ENCODE measurements around the gene LCN1.
"Not testable (repeated sequence)": the region's sequence is repeated elsewhere in the genome, so short reads cannot be mapped to it uniquely, and the experiment has no call there.

The LCN1 gene

DNA sequence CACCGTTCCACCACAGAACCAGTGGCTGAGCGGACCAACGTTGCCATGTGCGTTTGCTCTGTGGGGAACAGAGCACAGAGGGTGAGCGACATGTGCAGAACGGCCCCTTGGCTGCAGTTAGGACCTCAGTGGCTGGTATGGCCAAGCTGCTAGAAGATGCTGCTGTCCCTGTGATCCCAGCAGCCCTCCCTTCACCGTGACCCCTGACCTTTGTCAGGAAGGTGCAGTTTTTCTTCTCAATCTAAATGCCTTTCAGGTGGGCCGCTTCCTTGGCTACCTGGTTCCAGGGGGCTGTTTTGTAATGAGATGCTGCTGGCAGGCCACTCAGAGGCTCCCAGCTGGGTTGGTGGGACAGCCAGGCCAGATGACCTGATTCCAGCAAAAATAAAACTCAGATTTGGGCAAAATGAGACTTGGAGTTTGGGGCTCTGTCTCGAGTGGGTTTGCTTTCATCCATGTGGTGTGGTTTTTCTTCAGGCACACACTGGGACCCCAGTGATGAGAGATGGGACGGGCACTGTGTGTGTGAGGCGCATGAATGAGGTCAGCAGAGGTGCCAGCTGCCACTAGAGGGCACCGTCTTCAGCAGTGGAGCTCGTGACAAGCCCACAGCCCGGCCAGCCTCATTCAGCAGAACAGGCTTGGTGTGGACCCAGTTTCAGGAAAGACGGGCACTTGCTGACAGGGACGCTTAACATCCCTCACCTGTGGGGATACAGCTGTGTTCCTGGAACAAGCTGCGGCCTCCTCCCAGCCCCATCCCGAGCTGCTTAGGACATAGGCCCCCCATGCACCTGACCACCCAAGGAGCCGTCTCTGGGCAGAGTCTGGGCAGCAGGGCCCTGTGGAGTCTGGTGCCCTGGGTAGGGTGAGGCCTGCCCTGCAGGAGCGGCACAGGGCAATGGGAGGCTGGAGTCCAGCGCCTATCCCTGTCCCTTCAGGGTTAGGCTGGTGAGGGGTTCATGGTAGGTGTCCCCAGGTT is 16.7 kb upstream of the LCN1 start:
- in situ Hi-C loops (cut with MboI; ENCODE audit: low sequenced_read_pairs), result no loop called here

DNA sequence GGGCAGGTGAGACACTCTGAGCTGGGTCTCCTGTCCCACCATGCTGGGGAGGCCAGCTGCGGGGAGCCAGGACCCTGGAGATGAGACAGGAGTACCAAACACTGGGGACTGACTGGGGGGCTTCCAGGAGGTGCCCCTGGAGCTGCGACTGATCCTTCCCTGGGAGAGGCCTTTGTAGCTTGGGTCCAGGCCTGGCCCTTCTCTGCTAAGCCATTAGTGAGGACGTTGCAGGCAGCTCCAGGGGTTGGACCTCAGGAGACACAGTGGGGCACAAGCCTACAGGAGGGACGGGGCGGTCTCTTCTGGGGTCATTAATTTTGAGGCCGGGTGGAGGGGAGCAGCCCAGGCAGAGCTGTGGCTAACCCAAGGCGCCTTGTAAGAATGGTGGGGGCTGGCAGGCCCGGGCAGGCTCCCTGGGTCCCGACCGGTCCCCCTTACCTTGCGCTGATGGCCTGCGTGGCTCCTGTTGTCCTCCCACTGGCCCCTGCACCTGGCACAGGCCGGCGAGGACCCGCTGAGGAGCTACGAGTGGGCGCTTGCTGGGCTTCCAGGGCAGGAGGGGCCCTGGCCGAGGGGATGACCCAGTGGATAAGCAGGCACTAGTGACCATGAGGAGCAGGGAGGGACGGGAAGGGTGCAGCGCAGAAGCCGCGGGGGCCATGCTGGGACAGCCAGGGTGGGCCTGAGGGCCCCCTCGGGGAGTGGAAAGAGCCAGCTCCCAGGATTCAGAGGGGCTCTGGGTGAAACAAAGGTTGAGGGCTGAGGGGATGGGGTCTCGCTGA is 15.6 kb upstream of the LCN1 start:
- in situ Hi-C loops (cut with MboI; ENCODE audit: low sequenced_read_pairs), result no loop called here

DNA sequence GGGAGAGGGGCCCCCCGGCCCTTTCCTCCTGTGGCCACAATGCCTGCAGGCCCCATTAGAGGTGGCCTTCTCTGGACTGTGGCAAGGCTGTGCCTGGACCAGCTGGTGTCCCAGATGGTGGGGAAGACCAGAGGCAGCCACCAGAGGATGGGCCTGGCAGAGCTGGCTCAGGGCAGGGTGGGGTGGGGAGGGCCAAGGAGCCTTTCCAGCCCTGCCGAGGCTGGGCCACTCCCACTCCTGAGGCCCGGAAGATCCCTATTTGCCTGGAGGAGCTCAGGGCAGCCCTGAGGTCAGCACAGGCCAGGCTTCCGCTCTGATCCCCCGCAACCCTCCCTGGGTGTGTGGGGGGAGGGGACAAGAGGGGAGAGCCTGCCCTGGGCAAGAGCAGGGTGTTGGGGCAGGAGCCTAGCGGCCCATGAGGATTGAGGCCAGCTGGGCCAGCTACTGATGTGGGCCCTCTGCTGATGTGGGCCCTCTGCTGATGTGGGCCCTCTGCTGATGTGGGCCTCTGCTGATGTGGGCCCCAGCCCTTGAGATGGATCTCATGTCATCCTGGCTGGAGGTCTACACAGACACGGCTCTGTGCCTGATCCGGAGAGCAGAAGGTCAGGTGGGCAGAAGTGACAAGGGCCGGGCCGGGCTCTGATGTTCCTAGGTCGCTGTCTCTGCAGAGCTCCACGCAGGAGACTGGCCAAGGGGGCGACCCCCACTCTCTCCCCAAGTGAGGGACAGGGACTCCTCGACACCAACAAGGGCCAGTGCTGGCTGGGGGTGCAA is 14.7 kb upstream of the LCN1 start:
- in situ Hi-C loops (cut with MboI; ENCODE audit: low sequenced_read_pairs), result no loop called here

DNA sequence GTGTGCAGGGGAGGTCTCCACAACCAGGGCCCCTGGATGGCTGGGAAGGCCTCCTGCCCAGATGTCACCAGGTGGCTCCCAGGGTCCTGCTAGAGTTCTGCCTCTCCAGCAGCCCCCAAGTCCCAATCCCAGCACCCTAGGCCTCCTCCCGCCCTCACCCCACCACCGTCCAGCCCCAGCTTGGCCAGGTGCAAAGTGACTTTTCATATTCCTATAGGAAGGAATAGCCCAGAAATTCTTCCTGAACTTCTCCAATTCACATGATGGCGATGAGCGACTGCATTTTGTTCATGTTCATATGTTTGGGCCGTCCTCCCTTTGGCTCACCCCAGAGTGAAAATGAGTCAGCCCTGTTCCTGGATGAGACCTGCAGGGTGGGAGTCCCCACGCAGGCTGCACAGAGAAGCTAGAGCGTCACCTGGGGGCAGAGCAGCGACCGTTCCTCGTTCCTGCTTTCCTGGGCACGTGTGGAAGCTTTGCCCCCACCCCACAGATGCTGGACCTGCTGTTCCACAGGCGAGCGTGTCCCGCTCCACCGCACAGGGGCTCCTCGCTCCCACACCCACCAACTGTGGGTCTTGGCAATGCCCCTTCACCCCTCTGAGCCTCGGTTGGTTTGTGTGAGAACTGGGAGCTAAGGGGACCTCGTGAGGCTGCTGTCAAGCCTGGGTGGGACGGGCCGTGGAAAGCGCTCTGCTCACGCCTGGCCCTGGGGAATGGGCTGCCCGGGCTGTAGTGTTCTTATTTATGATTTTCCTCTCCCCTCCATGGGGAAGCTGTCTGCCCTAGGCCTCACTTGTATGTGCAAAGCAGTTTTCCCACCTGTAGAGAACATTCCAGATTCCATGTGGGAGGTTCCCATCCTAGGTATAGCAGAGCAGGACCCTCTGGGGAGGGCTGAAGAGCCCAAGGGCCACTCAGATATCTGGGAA is 13.9 kb upstream of the LCN1 start:
- in situ Hi-C loops (cut with MboI; ENCODE audit: low sequenced_read_pairs), result no loop called here

DNA sequence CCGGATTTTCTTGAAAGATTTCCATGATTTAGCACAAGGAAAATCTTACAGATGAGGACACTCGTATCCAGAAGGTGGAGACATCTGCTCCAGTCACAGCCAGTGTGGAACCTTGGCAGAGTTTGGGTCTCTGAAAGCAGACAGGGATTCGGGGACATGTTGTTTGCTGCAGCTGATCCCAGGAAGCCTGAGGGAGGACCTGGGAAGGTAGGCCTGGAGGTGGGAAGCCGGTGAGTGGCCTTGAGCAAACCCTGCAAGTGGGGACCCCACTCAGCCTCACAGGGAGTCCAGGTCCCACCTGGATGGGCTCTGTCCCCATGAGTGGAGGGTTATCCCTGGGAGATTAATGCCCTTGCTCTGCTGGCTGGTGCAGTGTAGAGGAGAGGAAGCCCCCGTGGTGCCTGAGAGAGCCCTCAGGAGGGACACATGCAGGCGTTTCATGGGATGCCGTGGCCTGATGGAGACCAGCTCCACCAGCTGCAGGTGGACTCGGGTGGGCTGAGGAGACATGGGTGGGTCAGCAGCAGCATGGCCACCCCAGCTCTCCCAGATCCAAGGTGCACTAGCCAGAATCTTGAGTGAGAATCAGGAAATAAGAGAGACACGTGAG is 12.9 kb upstream of the LCN1 start:
- in situ Hi-C loops (cut with MboI; ENCODE audit: low sequenced_read_pairs), result no loop called here

DNA sequence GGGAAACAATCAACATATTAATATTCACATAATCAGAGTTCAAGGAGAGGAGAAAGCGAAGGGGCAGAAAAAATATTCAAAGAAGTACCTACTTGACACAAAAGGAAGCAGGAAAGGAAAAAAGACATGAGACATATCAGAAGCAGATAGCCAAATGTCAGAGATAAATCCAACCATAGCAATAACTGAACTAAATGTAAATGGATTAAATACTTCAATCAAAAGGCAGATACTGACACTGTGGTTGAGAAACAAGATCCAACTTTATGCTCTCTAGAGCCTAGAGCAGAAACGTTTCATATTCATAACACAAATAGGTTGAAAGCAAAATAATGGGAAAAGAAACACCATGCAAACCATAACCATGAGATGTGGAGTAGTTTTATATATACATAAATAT is 11.8 kb upstream of the LCN1 start:
- in situ Hi-C loops (cut with MboI; ENCODE audit: low sequenced_read_pairs), result no loop called here

DNA sequence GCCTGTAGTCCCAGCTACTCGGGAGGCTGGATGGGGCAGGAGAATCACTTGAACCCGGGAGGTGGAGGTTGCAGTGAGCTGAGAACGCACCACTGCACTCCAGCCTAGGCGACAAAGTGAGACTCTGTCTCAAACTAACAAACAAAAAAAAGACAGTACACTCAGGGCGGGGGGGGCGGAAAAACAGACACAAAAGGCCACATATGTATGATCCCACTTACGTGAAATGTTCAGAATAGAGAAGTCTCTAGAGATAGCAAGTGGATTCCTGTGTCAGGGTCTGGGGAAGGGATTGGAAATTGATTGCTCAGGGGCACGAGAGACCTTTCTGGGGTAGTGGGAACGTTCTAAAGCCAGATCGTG is 9.0 kb upstream of the LCN1 start:
- in situ Hi-C loops (cut with MboI; ENCODE audit: low sequenced_read_pairs), result no loop called here

DNA sequence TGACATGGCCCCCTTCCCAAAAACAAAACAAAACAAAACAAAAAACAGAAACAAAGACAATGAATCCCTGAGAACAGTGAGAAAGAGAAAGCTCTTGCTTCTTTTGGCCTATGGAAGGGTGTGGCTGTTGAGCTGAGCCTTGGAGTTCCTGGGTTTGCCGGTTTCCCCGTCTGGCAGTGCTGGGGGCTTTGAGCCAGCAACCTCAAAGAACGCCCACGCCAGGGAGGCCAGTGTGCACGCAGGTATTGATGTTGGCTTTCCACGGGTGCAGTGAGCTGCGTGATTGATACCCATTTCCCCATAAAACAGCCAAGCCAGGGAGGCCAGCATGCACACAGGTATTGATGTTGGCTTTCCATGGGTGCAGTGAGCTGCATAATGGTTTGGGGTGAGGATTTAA is 8.3 kb upstream of the LCN1 start:
- in situ Hi-C loops (cut with MboI; ENCODE audit: low sequenced_read_pairs), result no loop called here

DNA sequence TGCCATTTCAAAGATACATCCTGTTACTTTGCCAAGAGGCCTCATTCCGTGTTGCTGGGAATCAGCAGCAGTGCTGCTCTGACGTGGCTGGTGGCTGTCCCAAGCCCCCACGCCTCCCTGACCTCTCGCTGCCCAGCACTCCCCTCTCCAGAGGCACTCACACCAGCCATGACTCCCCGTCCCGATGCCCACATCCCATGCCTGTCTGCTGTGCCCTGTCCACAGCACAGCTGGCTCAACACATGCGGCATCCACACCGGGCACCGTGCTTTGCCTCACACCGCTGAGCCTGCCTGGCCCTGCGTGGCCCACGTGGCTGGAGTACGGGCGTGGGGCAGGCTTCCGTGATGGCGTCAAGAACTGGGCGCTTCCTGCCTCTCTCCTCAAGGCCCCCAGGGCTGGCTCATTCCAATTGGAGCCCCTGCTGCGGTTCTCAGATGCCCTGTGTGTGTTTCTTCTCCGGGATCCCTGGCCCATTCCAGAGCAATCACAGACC is 7.8 kb upstream of the LCN1 start:
- in situ Hi-C loops (cut with MboI; ENCODE audit: low sequenced_read_pairs), result no loop called here

DNA sequence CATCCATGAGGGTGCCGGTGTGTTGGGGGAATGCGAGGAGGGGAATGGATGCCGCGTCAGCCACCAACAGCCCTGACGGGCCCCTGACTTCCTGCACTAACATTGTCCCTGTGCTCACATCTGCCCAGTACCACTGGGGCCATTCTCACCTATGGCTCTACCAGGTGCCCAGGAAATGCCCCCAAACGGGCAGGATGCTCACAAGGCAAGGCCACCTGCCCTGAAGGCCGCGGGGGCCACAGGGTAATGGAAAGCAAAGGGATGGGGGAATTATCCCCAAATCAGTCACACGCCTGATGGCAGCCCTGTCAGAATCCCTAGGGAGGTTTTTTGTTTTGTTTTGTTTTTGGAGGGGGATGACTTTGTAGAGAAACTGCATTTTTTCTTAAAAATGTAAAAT is 7.3 kb upstream of the LCN1 start:
- in situ Hi-C loops (cut with MboI; ENCODE audit: low sequenced_read_pairs), result not testable (repeated sequence)

DNA sequence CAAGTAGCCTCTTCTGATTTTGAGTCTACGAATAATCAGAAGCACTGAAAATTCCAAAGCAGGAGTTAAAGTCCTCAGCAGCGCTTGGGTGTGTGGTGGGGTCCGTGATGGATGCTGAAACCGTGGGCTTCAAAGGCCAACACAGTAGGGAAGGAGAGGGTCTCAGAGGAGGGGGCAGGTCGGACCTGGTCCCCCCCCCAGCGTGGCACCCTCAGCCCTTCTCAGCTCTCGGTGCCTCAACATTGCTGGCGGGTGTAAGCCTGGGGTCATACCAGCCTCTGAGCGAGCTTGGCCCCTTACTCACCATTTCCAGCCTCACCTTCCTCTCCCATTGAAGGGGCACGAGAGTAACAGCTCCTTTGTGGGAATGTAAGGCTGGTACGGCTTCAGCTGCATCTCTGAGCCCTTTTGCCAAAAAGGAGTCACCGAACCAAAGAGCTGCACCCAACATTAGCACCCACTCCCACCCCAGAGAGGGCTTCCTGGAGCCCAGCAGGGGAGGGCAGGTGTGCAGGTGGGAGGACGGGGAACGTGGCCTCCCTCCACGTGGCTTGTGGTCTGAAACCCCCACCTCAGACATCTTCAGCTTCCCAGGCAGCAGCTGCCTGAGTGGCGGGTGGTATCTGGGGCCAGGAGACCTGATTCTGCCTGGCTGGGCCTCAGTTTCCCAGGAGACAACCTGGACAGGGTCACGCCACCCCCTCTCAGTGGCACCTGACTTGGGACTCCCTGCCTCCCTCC is 6.7 kb upstream of the LCN1 start:
- in situ Hi-C loops (cut with MboI; ENCODE audit: low sequenced_read_pairs), result no loop called here

DNA sequence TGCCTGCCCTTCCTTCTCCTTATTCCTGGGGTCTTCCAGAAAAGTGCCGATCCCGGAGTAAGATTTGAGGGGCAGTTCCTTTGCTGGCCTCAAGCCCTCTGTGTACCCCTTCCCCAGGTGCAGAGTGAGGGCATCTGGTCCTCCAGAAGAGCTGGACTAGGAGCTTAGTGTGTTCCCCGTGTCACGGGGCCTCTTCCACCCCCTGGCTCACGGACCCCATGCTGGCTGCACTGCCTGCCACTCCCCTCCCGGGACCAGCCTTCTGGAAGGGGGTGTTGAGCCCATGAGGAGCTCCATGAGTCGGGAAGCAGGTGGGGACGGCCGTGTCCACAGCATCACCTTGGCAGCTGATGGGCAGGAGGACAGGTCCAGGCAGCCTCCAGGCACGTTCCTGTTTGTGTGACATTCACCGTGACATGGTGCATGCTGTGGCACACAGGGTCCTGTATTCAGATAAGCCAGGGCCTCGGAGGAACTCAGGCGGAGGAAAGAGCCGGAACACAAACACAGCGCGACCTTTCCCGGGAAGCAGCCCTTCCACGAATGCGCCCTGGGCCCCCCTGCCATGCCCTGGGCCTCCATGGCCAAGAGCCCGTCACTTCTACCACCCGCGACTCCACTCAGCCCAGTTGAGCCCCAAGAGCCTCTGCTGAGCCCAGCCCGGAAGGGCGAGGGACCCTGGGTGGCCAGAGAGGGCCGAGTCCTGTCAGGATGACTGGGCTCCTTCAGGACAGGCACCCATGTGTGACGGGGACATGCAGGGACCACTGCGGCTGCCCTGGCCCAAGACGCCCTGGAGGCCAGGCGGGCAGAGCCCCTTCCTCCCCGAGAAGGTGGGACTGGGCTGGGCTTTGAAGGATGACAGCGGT is 5.9 kb upstream of the LCN1 start:
- in situ Hi-C loops (cut with MboI; ENCODE audit: low sequenced_read_pairs), result no loop called here

DNA sequence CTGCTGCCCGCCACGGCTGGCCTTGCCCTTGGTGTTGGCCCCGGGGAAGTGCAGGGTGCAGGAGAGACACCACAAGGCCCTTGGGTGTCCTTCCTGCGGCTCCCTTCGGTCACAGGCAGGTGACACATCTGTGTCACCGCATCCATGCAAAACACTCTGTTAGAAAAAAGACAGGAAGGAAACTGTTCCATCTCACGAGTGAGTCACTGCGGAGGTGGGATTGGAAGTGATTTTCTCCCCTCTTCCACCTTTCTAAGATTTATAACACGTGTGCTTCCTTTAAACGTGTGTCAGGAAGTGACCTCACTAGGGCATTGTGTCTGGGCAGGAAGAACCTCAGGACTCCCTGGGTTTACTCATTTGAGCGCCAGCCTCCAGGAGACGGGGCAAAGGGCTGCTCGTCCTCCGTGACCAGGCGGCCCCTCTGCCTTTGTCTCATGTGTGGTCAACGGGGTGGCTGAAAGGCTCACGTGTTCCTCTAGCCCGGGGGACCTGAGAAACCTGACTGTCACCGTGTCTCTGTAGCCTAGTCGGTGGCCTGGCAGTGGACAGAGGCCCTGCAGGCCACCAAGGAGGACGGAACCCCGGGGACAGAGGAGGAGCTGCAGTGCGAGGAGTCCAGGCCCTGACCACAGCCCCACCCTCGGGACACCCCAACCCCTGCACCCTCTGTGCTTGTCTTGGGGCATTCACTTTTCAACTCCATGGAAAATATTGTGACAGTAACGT is 4.9 kb upstream of the LCN1 start:
- in situ Hi-C loops (cut with MboI; ENCODE audit: low sequenced_read_pairs), result no loop called here

DNA sequence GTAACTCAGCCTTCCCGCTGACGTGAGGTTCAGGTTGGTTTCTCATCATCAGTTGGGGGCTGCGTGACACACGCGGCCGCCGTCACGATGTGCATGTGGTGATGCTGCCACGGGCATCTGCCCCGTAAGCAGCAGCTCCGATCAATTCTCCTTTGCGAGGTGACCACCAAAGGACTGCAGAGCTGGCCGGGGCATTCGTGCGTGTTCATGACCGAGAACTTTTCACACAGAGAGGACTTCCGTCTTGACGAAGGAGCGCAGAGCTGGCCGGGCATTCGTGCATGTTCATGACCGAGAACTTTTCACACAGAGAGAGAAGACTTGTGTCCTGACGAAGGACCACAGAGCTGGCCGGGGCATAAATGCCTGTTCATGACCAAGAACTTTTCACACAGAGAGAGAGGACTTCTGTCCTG is 3.8 kb upstream of the LCN1 start:
- in situ Hi-C loops (cut with MboI; ENCODE audit: low sequenced_read_pairs), result no loop called here

DNA sequence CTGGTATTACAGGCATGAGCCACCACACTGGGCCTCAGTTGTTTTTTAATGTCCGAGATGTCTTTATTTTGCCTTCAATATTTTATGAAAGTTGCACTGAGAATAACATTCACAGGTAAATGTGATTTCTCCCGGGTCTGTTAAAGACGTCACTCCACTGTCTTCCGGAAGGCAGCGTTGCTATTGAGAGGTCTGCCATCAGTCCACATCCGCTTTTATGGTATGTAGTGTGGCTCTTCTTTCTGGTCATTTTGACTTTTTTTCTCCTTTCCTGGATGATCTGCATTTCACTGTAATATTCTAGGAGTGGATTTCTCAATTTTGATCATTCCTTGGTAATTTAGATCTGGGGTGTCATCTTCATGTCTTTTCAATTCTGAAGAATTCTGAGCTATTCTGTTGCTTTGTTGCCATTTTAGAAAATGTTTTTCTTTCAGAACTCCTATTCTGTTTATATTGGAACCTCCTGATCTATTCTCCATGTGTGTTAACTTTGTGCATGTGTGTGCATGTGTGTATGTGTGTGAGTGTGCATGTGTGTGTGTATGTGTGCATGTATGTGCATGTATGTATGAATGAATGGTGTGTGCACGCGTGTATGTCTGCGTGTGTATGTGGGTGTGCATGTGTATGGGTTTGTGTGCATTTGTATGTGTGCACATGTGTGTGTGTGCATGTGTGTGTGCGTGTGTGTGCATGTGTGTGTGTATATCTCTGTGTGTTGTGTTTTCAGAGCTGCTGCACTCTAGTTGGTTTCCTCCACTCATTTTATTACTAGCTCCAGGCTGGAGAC is 1.9 kb upstream of the LCN1 start:
- in situ Hi-C loops (cut with MboI; ENCODE audit: low sequenced_read_pairs), result no loop called here

DNA sequence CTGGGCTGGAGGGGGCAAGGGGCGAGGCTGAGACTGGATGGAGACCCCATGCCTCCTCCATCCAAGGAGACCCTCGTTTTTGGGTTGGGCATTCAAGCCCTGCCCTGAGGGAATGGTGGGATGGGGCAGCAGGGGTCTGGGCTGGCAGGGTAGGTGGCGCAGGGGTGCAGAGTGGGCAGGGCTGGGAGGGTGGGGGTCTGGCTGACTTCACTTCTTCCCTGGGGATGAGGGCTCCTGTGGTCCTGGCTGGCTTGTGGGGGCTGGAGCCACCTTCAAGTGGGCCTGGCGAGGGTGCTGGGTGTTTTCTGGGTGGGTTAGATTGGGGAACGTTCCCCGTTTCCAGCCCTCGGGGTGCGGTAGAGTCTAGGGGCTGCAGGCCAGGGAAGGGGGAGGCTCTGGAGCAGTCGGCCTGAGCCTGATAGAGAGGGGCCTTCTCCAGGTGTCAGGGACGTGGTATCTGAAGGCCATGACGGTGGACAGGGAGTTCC is 412 bp downstream of the LCN1 start:
- in situ Hi-C loops (cut with MboI; ENCODE audit: low sequenced_read_pairs), result no loop called here

Measured in hTERT RPE-1 (cell line).